Activated T-cell treated with anti-CD3 and anti-CD28 coated beads for 48 hours (primary cell): ENCODE measurements around the gene PITPNC1.
"Not testable (repeated sequence)": the region's sequence is repeated elsewhere in the genome, so short reads cannot be mapped to it uniquely, and the experiment has no call there.

Experiments used
- DNase-seq: peaks from one replicate; pipeline ENCODE4 v3.0.0-alpha.2; 2020; ENCODE audit warnings: low read depth

PITPNC1 gene

DNA sequence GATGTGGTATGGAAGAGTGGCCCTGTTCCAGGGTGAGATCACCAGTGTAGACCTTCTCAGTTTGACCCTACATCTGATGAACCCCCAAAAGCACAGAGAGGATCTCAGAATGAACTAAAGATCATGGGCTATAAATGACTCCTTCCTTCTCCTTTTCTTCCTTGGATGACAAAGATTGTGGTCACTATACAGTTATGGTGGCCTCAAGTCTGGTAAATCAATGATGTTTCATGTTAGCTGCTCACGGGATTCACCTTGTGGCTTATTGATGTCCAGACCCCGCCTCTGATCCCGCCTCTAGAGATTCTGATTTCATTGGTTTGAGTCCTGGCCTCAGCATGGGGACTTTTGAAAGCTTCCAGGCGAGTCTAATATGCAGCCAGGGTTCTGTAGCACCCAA is 112.2 kb downstream of the PITPNC1 start:
- no peak for DNase-seq

DNA sequence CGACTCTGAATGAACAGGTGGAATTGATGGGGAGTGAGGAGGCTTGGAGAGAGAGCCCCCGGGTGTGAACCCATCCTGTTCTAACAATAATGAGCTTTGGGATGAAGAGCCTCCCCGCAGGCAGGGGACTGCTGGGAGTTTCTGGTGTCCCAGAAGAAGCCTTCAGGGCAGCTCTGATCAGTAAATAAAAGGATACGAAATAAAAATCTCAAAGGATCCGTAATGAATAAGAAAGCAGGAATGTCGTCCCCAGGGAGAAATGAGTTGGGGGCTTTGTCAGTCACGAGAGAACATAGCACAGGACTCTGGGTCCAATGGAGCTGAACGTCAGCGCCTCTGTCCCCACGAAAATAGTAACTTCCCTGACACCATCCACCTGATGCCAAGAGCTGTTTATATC is 113.4 kb downstream of the PITPNC1 start:
- DNase-seq = no peak

DNA sequence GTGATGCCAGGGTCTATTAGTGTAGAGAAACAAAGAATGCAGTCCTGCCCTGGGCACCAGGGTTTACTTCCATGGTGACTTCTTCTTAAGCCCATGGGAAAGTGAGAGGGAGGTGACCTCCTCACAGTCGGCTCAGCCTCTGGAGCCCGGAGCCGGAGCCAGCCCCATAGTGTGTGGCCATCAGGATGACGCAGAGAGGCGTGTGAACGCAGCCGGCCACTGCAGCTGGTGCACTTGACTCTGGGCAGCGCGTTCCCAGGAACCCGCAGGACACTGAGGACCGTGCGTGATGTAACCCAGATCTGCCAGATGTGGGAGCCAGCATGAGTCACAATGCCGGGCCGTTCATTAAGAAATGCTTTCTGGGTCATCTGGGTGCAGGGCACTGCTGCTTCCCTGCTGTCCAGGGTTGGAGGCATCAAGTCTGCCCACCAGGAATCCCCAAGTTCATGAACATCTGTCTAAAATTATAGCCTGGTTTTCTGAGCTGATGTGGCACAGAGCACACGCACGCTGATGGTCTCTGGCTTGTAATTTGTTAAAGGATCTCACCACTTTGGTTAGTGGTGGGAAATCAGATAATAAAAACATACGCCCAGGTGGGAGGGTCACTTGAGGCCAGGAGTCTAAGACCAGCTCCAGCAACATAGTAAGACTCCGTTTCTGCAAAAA is 114.1 kb downstream of the PITPNC1 start:
- no peak for DNase-seq

DNA sequence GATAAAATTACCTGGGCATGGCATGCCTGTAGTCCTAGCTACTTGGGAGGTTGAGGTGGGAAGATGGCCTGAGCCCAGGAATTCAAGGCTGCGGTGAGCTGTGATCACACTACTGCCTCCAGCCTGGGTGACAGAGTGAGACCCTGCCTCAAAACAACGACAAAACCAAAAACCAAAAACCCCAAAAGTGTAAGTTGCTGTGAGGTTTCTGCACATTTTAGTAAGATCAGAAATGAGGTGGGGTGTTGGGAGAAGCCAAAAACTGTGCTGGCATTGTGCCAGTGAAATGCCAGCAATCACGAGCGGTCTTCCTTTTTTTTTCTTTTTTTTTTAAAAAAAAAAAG is 114.6 kb downstream of the PITPNC1 start:
- no peak for DNase-seq

DNA sequence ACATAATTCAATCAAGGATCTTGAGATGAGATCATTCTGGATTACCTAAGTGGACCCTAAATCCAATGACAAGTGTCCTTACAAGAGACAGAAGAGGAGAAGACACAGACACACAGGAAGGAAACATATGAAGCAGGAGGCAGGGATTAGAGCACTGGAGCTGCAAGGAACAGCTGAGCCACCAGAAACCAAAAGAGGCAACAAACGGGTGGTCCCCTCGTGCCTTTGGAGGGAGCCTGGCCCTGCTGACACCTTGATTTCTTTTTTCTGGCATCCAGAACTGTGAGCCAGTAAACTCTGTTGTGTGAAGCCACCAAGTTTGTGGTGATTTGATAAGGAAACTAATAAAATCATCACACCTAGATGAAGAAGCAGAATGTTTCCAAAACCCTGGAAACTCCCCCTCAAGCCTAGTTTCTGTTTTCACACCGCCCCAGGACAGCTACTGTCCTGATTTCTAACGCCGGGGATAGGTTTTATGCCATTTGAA is 115.2 kb downstream of the PITPNC1 start:
- DNase-seq = no peak

DNA sequence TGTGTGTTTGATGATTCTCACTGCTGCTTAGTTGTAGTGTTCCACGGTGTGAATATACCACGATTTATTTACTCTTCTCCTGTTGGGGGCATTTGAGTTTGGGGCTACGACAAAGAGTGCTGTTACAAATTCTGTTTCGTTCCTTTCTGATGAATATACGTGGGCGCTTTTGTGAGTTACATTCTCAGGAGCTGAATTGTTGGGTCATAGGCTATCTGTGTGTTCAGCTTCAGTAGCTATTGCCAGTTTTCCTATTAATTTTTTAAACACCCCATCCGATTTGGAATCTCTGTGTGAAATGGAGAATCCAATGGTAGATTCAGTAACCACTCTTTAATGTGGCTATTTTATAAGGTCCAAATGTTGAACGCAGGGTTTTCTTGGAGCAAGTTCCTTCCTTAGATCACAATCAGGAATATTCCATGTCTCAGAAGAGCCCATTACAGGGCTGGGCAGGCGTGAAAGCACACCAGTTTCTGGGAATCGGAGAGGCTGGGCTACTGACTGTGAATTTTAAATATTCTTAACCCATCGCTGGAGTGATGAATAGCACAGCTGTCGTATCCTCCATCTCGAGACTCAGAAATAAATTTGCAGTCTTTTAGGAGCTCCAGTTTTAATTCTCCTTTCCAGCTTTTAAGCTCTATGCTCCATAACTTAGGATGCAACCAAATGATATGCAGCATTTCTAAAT is 115.9 kb downstream of the PITPNC1 start:
- DNase-seq = no peak

DNA sequence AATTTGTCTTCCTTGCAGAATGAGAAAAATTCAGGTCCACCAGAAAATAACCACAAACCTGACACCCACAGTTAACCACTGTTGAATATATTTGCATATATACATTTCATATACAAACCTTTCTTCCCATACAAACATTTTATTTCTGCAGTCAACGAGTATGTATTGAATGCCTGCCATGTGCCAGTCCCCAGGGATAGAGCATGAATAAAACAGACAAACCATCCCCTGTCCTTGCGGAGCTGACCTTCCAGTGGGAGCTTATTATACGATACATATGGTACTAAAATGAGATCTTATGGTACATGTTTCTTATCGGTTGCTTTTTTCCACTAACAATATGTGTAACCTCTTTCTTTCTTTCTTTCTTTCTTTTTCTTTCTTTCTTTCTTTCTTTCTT is 116.7 kb downstream of the PITPNC1 start:
- DNase-seq = no peak

DNA sequence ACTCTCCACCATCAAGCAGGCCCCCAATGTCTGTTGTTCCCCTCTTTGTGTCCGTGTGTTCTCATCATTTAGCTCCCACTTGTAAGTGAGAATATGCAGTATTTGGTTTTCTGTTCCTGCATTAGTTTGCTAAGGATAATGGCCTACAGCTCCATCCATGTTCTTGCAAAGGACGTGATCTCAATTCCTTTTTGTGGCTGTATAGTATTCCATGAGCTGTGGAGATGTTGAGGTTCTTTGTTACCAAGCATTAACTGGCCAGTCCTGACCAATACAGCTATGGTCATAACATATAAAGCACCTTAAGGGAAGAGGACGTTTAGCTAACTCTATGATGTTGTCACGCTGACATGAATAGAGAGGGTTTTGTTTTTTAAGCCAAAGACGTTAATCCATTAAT is 118.5 kb downstream of the PITPNC1 start:
- DNase-seq = not testable (repeated sequence)

DNA sequence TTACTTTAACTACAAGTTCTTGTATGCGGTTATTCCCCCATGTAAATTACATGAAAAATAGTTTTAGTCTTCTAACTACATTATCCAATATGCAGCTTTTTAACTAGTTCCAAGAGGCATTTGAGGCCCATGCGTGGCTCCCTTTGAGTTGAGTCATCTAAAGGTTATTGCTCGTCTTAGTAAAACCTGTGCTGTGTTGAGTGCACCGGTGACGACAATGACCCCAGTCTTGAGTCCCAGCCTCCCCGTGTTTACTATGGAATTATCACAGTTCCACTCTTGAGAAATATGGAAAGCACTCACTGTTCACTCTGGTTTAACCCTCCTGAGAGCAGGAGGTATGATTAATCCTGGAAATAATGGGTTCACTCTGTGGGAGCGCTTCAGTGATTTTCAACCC is 119.2 kb downstream of the PITPNC1 start:
- no peak for DNase-seq

DNA sequence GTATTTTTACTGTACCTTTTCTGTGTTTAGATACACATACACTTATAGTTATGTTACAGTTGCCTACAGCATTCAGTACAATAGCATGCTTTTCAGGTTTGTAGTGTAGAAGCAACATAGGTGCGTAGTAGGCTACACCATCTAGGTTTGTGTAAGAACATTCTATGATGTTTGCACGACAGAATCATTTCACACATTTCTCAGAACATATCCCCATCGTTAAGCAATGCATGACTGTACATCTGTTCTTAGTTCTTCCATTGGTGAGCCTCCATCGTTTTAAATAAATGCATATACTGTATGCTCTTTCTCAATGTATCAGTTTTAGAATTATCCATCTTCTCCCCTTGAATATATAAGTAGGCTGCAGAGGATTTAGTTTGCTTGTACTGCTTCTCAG is 122.6 kb downstream of the PITPNC1 start:
- DNase-seq = no peak

DNA sequence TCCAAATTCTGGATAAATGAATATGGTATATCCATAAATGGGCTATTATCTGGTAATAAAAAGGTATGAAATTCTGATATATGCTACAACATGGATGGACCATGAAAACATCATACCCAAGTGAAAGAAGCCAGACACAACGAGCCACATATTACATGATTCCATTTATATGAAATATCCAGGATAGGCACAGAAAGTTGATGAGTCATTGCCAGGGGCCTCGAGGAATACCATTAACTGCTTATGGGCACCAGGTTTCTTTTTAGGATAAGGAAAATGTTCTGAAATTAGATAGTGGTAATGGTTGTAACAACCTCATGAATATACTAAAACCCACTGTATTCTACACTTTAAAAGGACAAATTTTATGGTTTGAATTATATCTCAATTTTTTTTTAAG is 123.2 kb downstream of the PITPNC1 start:
- DNase-seq = no peak

DNA sequence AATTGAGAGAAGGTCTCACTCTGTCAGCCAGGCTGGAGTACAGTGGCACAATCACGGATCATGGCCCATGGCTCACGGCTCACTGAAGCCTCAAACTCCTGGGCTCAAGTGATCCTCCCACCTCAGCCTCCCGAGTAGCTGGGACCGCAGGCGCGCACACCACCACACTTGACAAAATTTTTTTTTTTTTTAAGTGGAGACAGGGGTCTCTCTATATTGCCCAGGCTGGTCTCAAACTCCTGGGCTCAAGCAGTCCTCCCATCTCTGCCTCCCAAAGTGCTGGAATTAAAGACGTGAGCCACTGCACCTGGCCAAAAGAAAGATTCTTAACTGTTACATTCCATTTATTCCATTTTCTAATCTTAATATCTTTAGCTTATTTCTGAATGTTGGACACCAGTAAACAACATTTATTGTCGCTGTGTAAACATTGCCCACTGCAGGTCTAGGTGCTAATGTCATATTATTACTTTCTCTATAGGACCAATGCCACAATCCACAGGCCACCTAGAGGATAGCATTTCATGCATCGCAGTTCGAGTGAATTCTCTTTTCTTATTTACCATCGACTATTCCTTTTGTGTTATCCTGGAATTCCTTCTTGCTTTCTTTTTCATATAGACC is 123.7 kb downstream of the PITPNC1 start:
- DNase-seq = no peak

DNA sequence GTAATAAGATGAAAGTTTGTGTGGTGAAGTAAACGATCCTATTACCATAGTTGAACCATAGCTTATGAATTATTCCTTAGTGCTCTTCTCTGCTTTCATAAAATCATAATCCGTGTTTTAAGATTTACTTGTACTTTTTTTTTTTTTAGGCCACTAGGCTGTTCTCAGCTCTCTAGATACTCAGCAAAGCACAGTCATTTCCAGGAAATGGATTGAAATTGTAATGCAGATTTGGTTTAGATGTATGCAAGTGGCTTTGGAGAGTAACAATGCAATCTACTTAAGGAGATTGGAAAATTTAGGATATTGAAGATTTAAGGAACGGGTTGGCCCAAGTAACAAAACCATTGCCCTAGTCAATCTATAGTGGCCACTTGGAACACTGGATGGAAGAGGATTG is 125.1 kb downstream of the PITPNC1 start:
- DNase-seq = no peak

DNA sequence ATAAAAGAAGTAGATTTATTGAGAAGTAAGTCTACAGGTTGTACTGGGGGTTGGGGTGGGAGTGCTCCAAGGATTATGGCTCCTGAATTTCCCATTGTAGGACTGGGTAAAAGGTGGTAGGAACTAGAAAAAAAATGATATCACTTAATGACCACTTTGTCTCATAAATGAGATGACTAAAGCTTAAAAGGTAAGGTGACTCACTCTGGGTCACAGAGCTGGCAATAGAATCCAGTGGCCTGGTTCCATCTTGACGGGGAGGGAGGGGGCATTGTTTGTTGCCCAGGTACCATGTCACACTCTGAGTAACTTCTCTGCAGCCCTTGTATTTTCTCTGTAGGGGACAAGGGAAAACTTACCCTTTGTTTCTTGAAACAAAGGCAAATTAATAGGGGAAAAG is 126.1 kb downstream of the PITPNC1 start:
- no peak for DNase-seq

DNA sequence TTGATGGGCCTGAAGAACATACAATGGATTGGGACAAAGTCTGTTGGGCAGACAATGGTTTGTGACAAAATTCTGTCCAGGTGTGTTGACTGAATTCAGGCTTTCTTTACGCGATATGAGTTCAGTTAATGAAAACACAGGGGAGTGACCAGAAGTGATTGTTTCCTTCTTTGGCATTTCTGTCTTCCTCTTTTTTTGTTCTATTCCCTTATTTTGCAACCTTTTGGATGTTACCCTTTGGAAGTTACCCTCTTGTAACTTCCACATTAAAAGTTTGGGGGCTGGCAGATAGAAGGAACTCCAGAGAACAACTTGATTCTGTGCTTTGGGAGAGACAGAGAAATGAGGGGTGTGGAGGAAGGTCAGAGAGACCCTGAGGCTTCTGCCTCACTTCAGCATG is 126.7 kb downstream of the PITPNC1 start:
- no peak for DNase-seq

DNA sequence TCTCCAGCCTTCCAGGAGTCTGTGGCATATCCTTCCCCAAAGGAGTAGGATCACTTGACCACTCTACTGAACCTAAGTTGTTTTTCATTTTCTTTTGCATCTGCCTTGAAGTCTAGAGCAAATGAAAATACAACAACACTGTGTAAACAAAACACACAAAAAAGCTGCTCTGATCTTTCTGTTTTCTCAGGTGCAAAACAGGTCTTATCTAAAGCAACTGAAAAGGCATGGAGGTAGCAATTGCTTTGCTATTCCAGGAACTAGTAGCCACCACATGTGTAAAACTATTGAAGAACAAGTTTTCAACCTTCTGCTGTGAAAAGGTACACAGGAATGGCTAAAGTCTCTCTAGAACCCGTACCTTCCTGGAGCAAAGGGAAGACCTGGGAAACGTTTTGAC is 127.1 kb downstream of the PITPNC1 start:
- DNase-seq = no peak

DNA sequence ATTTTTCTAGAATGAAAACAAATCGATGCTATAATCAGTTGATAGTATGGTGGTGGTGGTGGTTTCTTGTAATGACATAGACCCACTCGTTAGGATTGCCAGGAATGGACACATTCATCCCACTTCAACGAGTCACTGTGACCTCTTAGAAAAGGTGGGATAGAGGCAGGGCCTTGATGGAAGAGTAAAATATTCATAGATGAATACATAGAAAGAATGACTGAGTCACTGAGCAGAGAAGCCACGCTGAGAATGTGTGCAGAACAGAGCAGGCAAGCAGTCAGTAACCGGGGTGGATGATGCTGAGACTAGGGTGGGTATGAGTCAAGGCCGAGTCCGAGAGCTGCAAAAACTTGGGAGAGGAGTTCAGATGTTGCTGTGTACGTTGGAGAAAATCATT is 129.9 kb downstream of the PITPNC1 start:
- DNase-seq = no peak

DNA sequence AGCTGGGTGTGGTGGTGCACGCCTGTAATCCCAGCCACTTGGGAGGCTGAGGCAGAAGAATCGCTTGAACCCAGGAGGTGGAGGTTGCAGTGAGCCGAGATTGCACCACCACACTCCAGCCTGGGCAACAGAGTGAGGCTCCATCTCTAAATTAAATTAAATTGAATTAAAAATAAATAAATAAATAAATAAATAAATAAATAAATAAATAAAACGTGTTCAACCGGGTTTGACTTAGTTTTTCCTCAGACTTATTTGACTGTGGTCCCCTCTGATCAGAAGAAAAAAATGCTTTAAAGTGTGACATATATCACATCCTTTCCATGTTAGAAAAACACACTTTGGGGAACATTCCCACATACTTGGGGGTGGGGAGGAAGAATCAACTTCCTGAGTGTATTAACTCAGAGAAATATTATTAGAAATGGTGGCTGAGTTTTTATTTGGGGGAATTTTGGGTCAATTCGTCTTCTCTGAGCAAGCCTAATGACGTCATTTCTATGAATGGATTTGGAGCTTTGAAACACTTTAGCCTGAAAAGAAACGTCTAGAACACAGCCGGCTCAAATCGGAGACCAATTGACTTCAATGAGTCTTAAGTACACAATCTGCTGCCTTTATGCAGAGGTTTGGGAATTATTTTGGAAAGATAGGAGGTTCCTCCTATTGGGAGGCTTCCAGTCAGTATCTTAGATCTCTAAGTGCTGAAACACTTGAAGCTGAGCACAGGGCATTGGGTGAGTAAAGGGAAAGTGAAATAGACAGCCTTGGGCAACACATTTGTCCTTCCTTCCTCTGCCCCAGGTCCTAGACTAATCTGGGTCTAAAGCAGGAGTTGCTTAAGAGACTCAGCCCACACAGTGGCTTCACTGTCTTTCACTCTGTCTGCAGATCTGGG is 132.6 kb downstream of the PITPNC1 start:
- no peak for DNase-seq

DNA sequence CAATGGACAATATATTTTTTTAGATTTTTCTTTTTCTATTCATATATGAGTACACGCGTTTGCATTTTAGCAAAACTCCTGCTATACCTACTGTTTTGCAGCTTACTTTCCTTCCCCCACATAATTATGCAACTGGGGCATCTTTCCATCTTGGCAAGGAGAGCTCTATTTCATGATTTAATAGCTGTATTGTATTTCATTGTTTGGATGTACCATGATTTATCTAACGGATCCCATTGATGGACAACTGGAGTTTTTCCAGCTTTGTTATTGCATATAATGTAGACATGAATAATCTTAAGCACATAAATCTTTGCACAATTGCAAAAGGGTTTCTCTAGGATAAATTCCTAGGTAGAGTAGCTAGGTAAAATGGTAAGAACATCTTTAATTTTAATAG is 133.9 kb downstream of the PITPNC1 start:
- no peak for DNase-seq

DNA sequence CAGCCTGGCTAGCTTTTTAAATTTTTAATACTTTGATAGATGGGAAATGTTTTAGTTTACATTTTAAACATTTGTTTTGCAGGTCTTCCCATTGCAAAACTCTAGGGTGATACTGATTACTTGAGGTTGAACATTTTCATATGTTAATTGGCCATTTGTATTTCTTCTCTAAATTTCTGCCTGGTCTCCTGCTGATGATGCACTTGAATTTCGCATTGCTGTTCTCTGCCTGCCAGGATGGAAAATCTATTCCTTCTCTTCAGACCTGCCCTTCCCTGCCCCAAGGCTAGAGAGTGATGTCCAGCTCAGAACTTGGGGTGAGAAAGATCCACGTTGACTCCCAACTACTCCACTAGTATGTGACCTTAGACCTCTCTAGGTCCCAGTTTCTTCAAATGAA is 134.7 kb downstream of the PITPNC1 start:
- DNase-seq = no peak

DNA sequence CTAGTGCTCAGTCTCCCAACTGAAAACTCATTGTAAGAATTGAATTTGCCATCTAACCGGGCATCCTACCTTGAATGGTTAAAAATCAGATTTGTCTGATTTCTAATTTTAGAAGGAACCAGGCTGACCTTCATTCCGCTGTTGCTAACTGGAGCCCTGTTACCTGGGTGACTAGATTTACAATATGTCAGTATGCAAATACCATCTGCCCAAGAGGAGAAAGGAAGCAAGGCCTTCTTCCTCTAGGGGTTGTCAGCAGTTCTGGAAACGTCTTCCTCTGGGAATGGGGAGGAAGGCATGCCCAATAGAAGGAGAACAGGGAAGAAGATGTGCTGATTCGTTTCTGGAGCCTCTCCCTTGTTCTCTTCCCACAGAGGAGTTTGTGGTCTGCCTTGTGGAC is 137.9 kb downstream of the PITPNC1 start:
- no peak for DNase-seq

DNA sequence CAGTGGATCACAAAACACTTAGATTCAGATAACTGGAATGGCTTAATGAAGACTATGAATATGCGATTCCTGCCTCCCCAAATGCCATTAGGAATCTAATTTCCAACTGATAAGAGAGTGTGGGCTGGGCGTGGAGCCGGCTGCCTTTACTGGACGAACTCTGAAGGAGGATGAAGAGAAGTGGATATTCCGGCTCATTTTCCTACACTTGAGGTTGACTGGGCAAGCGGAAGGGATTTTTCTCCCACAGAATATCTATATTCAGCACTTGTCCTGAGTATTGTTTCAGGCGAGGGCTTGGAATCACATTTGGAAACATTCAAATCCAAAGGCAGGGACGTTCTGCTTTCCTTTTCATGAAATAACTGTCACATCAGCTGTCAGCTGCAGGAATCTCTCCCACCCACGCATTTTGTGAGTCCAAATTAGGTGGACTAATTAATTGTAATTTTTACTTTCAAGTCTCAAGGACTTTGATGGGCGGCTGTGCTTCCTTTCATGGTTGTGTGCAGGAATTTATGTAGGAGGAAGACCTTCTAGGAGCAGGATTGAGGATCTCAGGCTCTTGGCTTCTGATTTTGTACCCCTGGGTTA is 138.5 kb downstream of the PITPNC1 start:
- DNase-seq = no peak
